HG03354 (cell line): ENCODE data around the gene CHD5.
"Not testable (repeated sequence)": the region's sequence is repeated elsewhere in the genome, so short reads cannot be mapped to it uniquely, and the experiment has no call there.

Source experiments
- ATAC-seq: cut with Tn5 transposase; IDR thresholded peaks from one replicate; pipeline ENCODE4 v1.9.1; 2021; ENCODE audit warnings: mild to moderate bottlenecking; ENCODE audit not compliant: unreplicated experiment, poor library complexity, severe bottlenecking

CHD5 gene

GRCh38 chr1:6180268-6180706 lies at the start of gene CHD5:
Gene CHD5, minus strand, starts transcription at chr1:6180321. Its CDS starts 298 bp downstream, at chr1:6180023.
- no peak for ATAC-seq

- ATAC-seq: no peak
Measured at GRCh38 chr1:6225651-6226050, 45.5 kb upstream of the CHD5 start.

GRCh38 chr1:6224718-6225117 lies 44.6 kb upstream of the CHD5 start:
- ATAC-seq: no peak

- ATAC-seq: no peak
Measured at GRCh38 chr1:6223617-6224016, 43.5 kb upstream of the CHD5 start.

GRCh38 chr1:6222636-6223035 lies 42.5 kb upstream of the CHD5 start:
- ATAC-seq: no peak

GRCh38 chr1:6221210-6221784 lies 41.2 kb upstream of the CHD5 start:
- no peak for ATAC-seq

- ATAC-seq: no peak
Measured at GRCh38 chr1:6220236-6220635, 40.1 kb upstream of the CHD5 start.

GRCh38 chr1:6219641-6220040 lies 39.5 kb upstream of the CHD5 start:
- not testable (repeated sequence) for ATAC-seq

GRCh38 chr1:6218375-6219164 lies 38.4 kb upstream of the CHD5 start:
- no peak for ATAC-seq

- ATAC-seq: peak; percentile 35
Measured at GRCh38 chr1:6212193-6212959, 32.3 kb upstream of the CHD5 start.

- no peak for ATAC-seq
Measured at GRCh38 chr1:6211731-6212130, 31.6 kb upstream of the CHD5 start.

GRCh38 chr1:6210591-6211355 lies 30.7 kb upstream of the CHD5 start:
- no peak for ATAC-seq

GRCh38 chr1:6209661-6210580 lies 29.8 kb upstream of the CHD5 start:
- ATAC-seq: no peak

GRCh38 chr1:6208723-6209660 lies 28.9 kb upstream of the CHD5 start:
- no peak for ATAC-seq

GRCh38 chr1:6207921-6208320 lies 27.8 kb upstream of the CHD5 start:
- no peak for ATAC-seq

- ATAC-seq: no peak
Measured at GRCh38 chr1:6207075-6207885, 27.2 kb upstream of the CHD5 start.

- ATAC-seq: no peak
Measured at GRCh38 chr1:6206520-6206855, 26.4 kb upstream of the CHD5 start.
